ENCODE results near the gene PLCB4. TPM values are rescaled to one million over a fixed set of nuclear protein-coding genes. Genes with fewer than 3 reads are reported as not detected.

Gene PLCB4
- total and polyA plus RNA-seq, 3 experiments from 2014 or later = not detected

DNA sequence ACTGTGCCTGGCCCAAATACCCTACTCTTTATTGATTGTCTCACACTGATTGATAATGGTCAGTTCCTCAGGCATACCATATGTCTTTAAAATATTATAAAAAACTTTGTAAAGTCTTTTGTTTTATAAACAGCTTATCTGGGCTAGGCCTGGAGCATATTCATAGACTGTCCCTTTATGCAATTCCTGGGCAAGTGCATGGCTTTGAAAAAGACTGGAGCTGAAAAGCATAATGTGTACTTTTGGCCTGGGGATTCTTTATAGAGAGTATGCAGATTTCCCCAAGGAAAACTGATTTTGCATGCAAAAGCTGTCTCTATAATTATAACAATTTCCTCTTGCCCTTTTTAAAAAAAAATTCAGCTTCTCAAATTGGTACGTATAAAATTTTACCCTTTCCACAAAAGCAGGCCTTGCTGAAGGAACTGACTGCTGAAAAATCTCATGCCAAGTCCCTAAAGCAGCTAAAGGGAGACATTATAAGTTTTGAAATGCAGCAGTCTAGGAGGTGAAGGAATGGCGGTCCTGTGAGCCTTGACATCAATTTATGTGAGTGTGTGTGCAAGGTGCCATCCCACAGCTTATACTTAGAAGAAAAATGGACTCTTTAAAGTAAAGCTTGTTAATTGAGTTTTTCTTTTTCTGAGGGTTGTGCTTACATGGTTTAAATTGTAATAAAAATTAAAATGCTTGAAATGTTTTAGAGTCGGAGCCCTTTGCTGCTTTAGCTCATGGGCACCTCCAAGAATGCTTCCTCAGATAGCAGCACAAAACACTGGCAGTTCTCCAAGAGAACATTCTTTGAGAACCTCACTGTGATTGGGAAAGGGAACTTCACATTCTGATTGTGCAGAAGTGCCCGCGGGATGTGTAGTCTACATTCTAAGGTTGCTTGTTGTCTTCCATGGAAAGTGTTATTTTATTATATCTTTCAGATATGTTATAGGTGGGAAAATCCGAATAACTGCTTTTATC, 43.9 kb downstream of the PLCB4 start:
- no peak overlapping the region for H3K4me3 ChIP-seq (ENCODE audit: low read length)
- no peaks in the 10 kb centered on the region for H3K4me1 ChIP-seq (ENCODE audit: insufficient read depth, low read length)
- no peaks in the 10 kb centered on the region for H3K9me3 ChIP-seq (ENCODE audit: low read length)
- Mint-ChIP-seq H3K27ac (no peak overlapping the region), H3K4me3 (no peak overlapping the region), H3K27me3 (no peaks in the 10 kb centered on the region), H3K36me3 (no peaks in the 10 kb centered on the region), H3K9me3 (peaks cover 0 to 5% (median 0%) of the 10 kb centered on the region in 5 donors), H3K4me1 (no peaks in the 10 kb centered on the region)
- ChIA-PET CTCF (no interaction called here), POLR2A (no interaction called here)
- H3K27me3 ChIP-seq (ENCODE audit: insufficient read depth, low read length, poor library complexity, severe bottlenecking) = no peaks in the 10 kb centered on the region
- no peaks in the 10 kb centered on the region for H3K36me3 ChIP-seq (ENCODE audit: insufficient read depth, low read length)
- no peak for DNase-seq
- H3K27ac ChIP-seq (ENCODE audit: low read depth, low read length) = no peak overlapping the region

GRCh38 chr20:9114709-9115108, 45.8 kb downstream of the PLCB4 start:
- CTCF ChIA-PET = no interaction called here
- H3K36me3 ChIP-seq (ENCODE audit: insufficient read depth, low read length) = no peaks in the 10 kb centered on the region
- H3K9me3 Mint-ChIP-seq = peaks cover 0 to 5% (median 0%) of the 10 kb centered on the region in 5 donors
- H3K27me3 ChIP-seq (ENCODE audit: insufficient read depth, low read length, poor library complexity, severe bottlenecking) = no peaks in the 10 kb centered on the region
- no peaks in the 10 kb centered on the region for H3K36me3 Mint-ChIP-seq
- no peak overlapping the region for H3K27ac Mint-ChIP-seq
- H3K9me3 ChIP-seq (ENCODE audit: low read length) = no peaks in the 10 kb centered on the region
- POLR2A ChIA-PET = no interaction called here
- no peaks in the 10 kb centered on the region for H3K27me3 Mint-ChIP-seq
- no peak overlapping the region for H3K27ac ChIP-seq (ENCODE audit: low read depth, low read length)
- H3K4me3 ChIP-seq (ENCODE audit: low read length) = no peak overlapping the region
- H3K4me1 Mint-ChIP-seq = no peaks in the 10 kb centered on the region
- no peak for DNase-seq
- H3K4me1 ChIP-seq (ENCODE audit: insufficient read depth, low read length) = no peaks in the 10 kb centered on the region
- H3K4me3 Mint-ChIP-seq = no peak overlapping the region

GRCh38 chr20:9117548-9117947, 48.7 kb downstream of the PLCB4 start:
- H3K27ac Mint-ChIP-seq = no peak overlapping the region
- no peaks in the 10 kb centered on the region for H3K27me3 Mint-ChIP-seq
- Histone ChIP-seq H3K36me3 (ENCODE audit: insufficient read depth, low read length) (no peaks in the 10 kb centered on the region), H3K4me1 (ENCODE audit: insufficient read depth, low read length) (no peaks in the 10 kb centered on the region), H3K9me3 (ENCODE audit: low read length) (no peaks in the 10 kb centered on the region), H3K27ac (ENCODE audit: low read depth, low read length) (no peak overlapping the region), H3K4me3 (ENCODE audit: low read length) (no peak overlapping the region), H3K27me3 (ENCODE audit: insufficient read depth, low read length, poor library complexity, severe bottlenecking) (no peaks in the 10 kb centered on the region)
- ChIA-PET CTCF (no interaction called here), POLR2A (no interaction called here)
- H3K4me3 Mint-ChIP-seq = no peak overlapping the region
- no peaks in the 10 kb centered on the region for H3K36me3 Mint-ChIP-seq
- H3K9me3 Mint-ChIP-seq = peaks cover 0 to 5% (median 3%) of the 10 kb centered on the region in 5 donors
- DNase-seq = no peak
- H3K4me1 Mint-ChIP-seq = no peaks in the 10 kb centered on the region

DNA sequence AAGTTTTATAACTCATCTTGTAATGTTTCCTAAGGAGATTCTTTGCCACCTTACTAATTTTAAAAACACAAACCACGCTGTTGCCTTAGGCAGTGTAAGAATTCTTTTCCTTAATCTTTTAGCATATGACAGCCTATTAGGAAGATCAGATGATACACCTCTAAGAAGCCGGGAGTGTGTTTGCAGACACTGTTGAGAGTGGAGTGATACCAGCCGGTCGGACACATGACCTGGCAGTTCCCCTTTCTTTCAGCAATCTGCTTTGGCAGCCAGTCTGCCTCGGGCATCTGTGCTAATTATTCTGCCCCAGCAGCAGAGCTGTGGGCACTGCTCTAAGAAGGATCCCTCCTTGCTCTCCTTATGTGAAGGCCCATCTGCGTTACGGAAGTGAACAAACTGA, 50.9 kb downstream of the PLCB4 start:
- H3K4me1 ChIP-seq (ENCODE audit: insufficient read depth, low read length) = no peaks in the 10 kb centered on the region
- Mint-ChIP-seq H3K27me3 (no peaks in the 10 kb centered on the region), H3K36me3 (no peaks in the 10 kb centered on the region), H3K27ac (no peak overlapping the region), H3K4me1 (no peaks in the 10 kb centered on the region), H3K9me3 (peaks cover 0 to 3% (median 0%) of the 10 kb centered on the region in 5 donors), H3K4me3 (no peak overlapping the region)
- CTCF ChIA-PET = no interaction called here
- no peak for DNase-seq
- no peaks in the 10 kb centered on the region for H3K27me3 ChIP-seq (ENCODE audit: insufficient read depth, low read length, poor library complexity, severe bottlenecking)
- no peak overlapping the region for H3K27ac ChIP-seq (ENCODE audit: low read depth, low read length)
- H3K9me3 ChIP-seq (ENCODE audit: low read length) = no peaks in the 10 kb centered on the region
- no peak overlapping the region for H3K4me3 ChIP-seq (ENCODE audit: low read length)
- no peaks in the 10 kb centered on the region for H3K36me3 ChIP-seq (ENCODE audit: insufficient read depth, low read length)
- POLR2A ChIA-PET = no interaction called here

GRCh38 chr20:9121211-9121610, 52.3 kb downstream of the PLCB4 start:
- Mint-ChIP-seq H3K9me3 (peaks cover 0 to 3% (median 0%) of the 10 kb centered on the region in 5 donors), H3K27ac (no peak overlapping the region), H3K4me3 (no peak overlapping the region), H3K4me1 (no peaks in the 10 kb centered on the region), H3K36me3 (no peaks in the 10 kb centered on the region), H3K27me3 (no peaks in the 10 kb centered on the region)
- POLR2A ChIA-PET = no interaction called here
- no peaks in the 10 kb centered on the region for H3K27me3 ChIP-seq (ENCODE audit: insufficient read depth, low read length, poor library complexity, severe bottlenecking)
- no peak for DNase-seq
- no peak overlapping the region for H3K27ac ChIP-seq (ENCODE audit: low read depth, low read length)
- H3K9me3 ChIP-seq (ENCODE audit: low read length) = no peaks in the 10 kb centered on the region
- H3K4me3 ChIP-seq (ENCODE audit: low read length) = no peak overlapping the region
- CTCF ChIA-PET = no interaction called here
- H3K36me3 ChIP-seq (ENCODE audit: insufficient read depth, low read length) = no peaks in the 10 kb centered on the region
- no peaks in the 10 kb centered on the region for H3K4me1 ChIP-seq (ENCODE audit: insufficient read depth, low read length)

DNA sequence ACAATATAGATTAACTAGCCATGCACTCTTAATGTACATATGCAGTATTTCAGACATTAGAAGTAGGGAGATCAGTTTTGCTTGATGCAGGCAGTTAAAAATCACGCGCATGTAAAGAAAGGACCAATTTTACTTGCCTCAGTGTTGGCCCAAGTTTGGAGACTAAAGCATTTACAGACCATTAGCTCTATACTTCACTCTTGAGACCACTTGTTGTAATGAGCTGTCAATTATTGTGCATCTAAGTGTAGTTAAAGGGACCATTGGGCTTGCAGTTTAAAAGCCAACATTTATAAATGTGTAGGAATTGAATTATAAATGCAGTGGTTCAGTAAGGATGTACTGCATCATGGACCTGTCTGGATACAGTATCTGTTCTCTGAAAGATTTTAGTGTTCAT, 53.7 kb downstream of the PLCB4 start:
- H3K4me3 Mint-ChIP-seq = no peak overlapping the region
- DNase-seq = no peak
- Histone ChIP-seq H3K4me1 (ENCODE audit: insufficient read depth, low read length) (no peaks in the 10 kb centered on the region), H3K4me3 (ENCODE audit: low read length) (no peak overlapping the region), H3K36me3 (ENCODE audit: insufficient read depth, low read length) (no peaks in the 10 kb centered on the region), H3K27me3 (ENCODE audit: insufficient read depth, low read length, poor library complexity, severe bottlenecking) (no peaks in the 10 kb centered on the region), H3K27ac (ENCODE audit: low read depth, low read length) (no peak overlapping the region), H3K9me3 (ENCODE audit: low read length) (no peaks in the 10 kb centered on the region)
- CTCF ChIA-PET = no interaction called here
- H3K27ac Mint-ChIP-seq = no peak overlapping the region
- H3K27me3 Mint-ChIP-seq = no peaks in the 10 kb centered on the region
- POLR2A ChIA-PET = no interaction called here
- H3K9me3 Mint-ChIP-seq = peaks cover 0 to 3% (median 0%) of the 10 kb centered on the region in 5 donors
- H3K4me1 Mint-ChIP-seq = no peaks in the 10 kb centered on the region
- H3K36me3 Mint-ChIP-seq = no peaks in the 10 kb centered on the region

GRCh38 chr20:9126527-9126926, 57.6 kb downstream of the PLCB4 start:
- no peaks in the 10 kb centered on the region for H3K36me3 Mint-ChIP-seq
- H3K36me3 ChIP-seq (ENCODE audit: insufficient read depth, low read length) = no peaks in the 10 kb centered on the region
- H3K9me3 Mint-ChIP-seq = peaks cover 0 to 12% (median 3%) of the 10 kb centered on the region in 5 donors
- peaks cover 0 to 2% of the 10 kb centered on the region in 2 donors for H3K27me3 Mint-ChIP-seq
- H3K4me1 Mint-ChIP-seq = no peaks in the 10 kb centered on the region
- no peak for DNase-seq
- no peak overlapping the region for H3K27ac Mint-ChIP-seq
- ChIA-PET POLR2A (no interaction called here), CTCF (no interaction called here)
- H3K4me3 ChIP-seq (ENCODE audit: low read length) = no peak overlapping the region
- no peaks in the 10 kb centered on the region for H3K9me3 ChIP-seq (ENCODE audit: low read length)
- H3K4me1 ChIP-seq (ENCODE audit: insufficient read depth, low read length) = no peaks in the 10 kb centered on the region
- H3K27me3 ChIP-seq (ENCODE audit: insufficient read depth, low read length, poor library complexity, severe bottlenecking) = no peaks in the 10 kb centered on the region
- no peak overlapping the region for H3K27ac ChIP-seq (ENCODE audit: low read depth, low read length)
- no peak overlapping the region for H3K4me3 Mint-ChIP-seq

GRCh38 chr20:9128568-9128967, 59.7 kb downstream of the PLCB4 start:
- POLR2A ChIA-PET = no interaction called here

More at GRCh38 chr20:9128568-9128967, 59.7 kb downstream of the PLCB4 start:
- H3K4me3 ChIP-seq (ENCODE audit: low read length) = no peak overlapping the region
- no peak overlapping the region for H3K27ac ChIP-seq (ENCODE audit: low read depth, low read length)
- no peaks in the 10 kb centered on the region for H3K9me3 ChIP-seq (ENCODE audit: low read length)
- no peaks in the 10 kb centered on the region for H3K27me3 ChIP-seq (ENCODE audit: insufficient read depth, low read length, poor library complexity, severe bottlenecking)
- no peaks in the 10 kb centered on the region for H3K4me1 ChIP-seq (ENCODE audit: insufficient read depth, low read length)
- no peak for DNase-seq
- Mint-ChIP-seq H3K9me3 (peaks cover 2 to 12% (median 4%) of the 10 kb centered on the region in 5 donors), H3K27me3 (peaks cover 0 to 2% of the 10 kb centered on the region in 2 donors), H3K4me1 (no peaks in the 10 kb centered on the region), H3K4me3 (no peak overlapping the region), H3K36me3 (no peaks in the 10 kb centered on the region), H3K27ac (no peak overlapping the region)
- H3K36me3 ChIP-seq (ENCODE audit: insufficient read depth, low read length) = no peaks in the 10 kb centered on the region
- CTCF ChIA-PET = no interaction called here
